ENCODE measurements around the gene CUBN. TPM values are rescaled to one million over a fixed set of nuclear protein-coding genes. Genes with fewer than 3 reads are reported as not detected.

Gene CUBN
- total RNA-seq, 1 experiment from 2014 or later: 0.80 TPM

DNA sequence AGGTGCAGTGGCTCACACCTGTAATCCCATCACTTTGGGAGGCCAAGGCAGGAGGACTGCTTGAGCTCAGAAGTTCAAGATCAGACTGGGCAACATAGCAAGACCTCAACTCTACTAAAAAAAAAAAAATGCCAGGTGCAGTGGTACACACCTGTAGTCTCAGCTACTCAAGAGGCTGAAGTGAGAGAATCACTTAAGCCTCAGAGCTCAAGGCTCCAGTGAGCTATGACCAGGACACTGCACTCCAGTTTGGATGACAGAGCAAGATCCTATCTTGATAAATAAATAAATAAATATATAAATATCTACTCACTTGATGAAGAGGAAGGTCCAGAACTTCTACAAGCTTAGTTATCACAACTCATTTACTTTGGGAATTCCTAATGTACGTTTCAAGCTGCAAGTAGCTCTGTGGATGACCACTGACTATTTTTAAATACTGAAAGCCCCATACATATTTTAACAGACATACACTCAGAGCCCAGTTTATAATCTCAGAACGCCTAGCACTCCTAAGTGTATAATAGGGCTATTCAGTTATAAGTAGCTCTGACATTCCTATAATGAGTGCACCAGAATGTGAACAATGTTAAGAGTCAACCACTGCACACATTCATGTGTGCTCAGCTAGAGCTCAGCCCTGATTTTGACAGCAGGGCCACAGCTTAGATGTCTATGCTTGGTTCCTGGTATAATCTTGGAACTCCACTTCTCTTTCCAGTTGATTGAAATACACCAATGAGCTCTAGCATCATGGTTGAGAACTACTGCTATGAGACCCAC is 119.1 kb downstream of the CUBN start:
- Histone ChIP-seq H3K4me2 (ENCODE audit: low read length) (no peak overlapping the region), H4K20me1 (ENCODE audit: low read length) (no peaks in the 10 kb centered on the region), H3K4me3 (ENCODE audit: low read length) (no peak overlapping the region), H3K27me3 (ENCODE audit: low read length) (no peaks in the 10 kb centered on the region), H3K9ac (ENCODE audit: low read length) (no peak overlapping the region), H3K79me2 (ENCODE audit: low read length) (no peaks in the 10 kb centered on the region), H3K36me3 (ENCODE audit: low read depth, low read length) (no peaks in the 10 kb centered on the region), H3F3A (ENCODE audit: low read length, unreplicated experiment) (no peaks in the 10 kb centered on the region), H3K9me2 (replicated peaks; ENCODE audit: low read length) (no peaks in the 10 kb centered on the region), H2AFZ (ENCODE audit: low read length) (no peak overlapping the region), H3K4me1 (ENCODE audit: insufficient read depth, low read length) (0 out of 2 replicates have a peak, but pooled peaks cover 3% of the 10 kb centered on the region), H3K9me3 (ENCODE audit: low read length) (no peaks in the 10 kb centered on the region), H3K27ac (ENCODE audit: low read length) (no peak overlapping the region)
- TF ChIP-seq EZH2 (IDR thresholded peaks at IDR 0.05; ENCODE audit: low read length, unreplicated experiment): no peak
- TF ChIP-seq EZH2phosphoT487 (IDR thresholded peaks at IDR 0.05; ENCODE audit: borderline replicate concordance, low read length): no peak
- TF ChIP-seq, protein P1, sequence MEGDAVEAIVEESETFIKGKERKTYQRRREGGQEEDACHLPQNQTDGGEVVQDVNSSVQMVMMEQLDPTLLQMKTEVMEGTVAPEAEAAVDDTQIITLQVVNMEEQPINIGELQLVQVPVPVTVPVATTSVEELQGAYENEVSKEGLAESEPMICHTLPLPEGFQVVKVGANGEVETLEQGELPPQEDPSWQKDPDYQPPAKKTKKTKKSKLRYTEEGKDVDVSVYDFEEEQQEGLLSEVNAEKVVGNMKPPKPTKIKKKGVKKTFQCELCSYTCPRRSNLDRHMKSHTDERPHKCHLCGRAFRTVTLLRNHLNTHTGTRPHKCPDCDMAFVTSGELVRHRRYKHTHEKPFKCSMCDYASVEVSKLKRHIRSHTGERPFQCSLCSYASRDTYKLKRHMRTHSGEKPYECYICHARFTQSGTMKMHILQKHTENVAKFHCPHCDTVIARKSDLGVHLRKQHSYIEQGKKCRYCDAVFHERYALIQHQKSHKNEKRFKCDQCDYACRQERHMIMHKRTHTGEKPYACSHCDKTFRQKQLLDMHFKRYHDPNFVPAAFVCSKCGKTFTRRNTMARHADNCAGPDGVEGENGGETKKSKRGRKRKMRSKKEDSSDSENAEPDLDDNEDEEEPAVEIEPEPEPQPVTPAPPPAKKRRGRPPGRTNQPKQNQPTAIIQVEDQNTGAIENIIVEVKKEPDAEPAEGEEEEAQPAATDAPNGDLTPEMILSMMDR (conservative IDR thresholded peaks at IDR 0.05; ENCODE audit: low read depth, low read length): no peak
- ATAC-seq: no peak
- ChIA-PET CTCF (no interaction called here), POLR2A (ENCODE audit: unreplicated experiment) (no interaction called here)
- no peak for DNase-seq
- intact Hi-C loops (cut with micrococcal nuclease): no loop called here
- BruUV-seq (replicated peaks): no TSS peak

DNA sequence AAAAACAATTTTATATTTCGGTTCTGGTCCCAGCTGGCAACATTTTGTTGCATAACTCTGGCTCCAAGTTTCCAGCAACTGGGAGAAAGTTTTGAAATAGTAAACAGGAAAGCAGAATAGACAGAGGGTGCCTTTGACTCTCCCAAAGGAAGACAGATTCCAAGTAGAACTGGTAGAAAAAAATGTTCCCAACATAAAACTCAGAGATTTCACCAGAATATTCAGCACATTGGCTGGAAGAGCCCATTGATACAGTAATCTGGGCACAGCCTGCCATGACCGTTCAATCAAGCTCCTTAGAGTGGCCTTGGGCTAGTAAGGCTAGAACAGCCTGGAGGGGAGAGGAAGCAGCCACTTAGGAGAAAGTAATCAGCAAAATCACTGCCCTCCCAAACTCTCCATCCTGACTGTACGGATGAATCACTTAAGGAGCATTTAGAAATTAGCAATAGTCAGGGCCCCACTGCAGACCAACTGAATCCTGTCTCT is 120.4 kb downstream of the CUBN start:
- no peak overlapping the region for H2AFZ ChIP-seq (ENCODE audit: low read length)
- no peak overlapping the region for H3K27ac ChIP-seq (ENCODE audit: low read length)
- H3K4me2 ChIP-seq (ENCODE audit: low read length): no peak overlapping the region
- DNase-seq (peak; percentile 25), ATAC-seq (peak; percentile 35; the same call in 1 of the 2 replicates)
- ChIA-PET CTCF (no interaction called here), POLR2A (ENCODE audit: unreplicated experiment) (no interaction called here)
- H3K9ac ChIP-seq (ENCODE audit: low read length): no peak overlapping the region
- H3K79me2 ChIP-seq (ENCODE audit: low read length): no peaks in the 10 kb centered on the region
- H3K4me1 ChIP-seq (ENCODE audit: insufficient read depth, low read length): 0 out of 2 replicates have a peak, but pooled peaks cover 3% of the 10 kb centered on the region
- no peaks in the 10 kb centered on the region for H3K36me3 ChIP-seq (ENCODE audit: low read depth, low read length)
- no peaks in the 10 kb centered on the region for H3F3A ChIP-seq (ENCODE audit: low read length, unreplicated experiment)
- H3K4me3 ChIP-seq (ENCODE audit: low read length): no peak overlapping the region
- H3K9me2 ChIP-seq (replicated peaks; ENCODE audit: low read length): no peaks in the 10 kb centered on the region
- H4K20me1 ChIP-seq (ENCODE audit: low read length): no peaks in the 10 kb centered on the region
- TF ChIP-seq EZH2 (IDR thresholded peaks at IDR 0.05; ENCODE audit: low read length, unreplicated experiment): no peak
- no peak for TF ChIP-seq EZH2phosphoT487 (IDR thresholded peaks at IDR 0.05; ENCODE audit: borderline replicate concordance, low read length)
- TF ChIP-seq, protein P1 (conservative IDR thresholded peaks at IDR 0.05; ENCODE audit: low read depth, low read length): no peak
- H3K27me3 ChIP-seq (ENCODE audit: low read length): no peaks in the 10 kb centered on the region
- BruUV-seq (replicated peaks): no TSS peak
- no peaks in the 10 kb centered on the region for H3K9me3 ChIP-seq (ENCODE audit: low read length)
- intact Hi-C loops (cut with micrococcal nuclease): no loop called here

DNA sequence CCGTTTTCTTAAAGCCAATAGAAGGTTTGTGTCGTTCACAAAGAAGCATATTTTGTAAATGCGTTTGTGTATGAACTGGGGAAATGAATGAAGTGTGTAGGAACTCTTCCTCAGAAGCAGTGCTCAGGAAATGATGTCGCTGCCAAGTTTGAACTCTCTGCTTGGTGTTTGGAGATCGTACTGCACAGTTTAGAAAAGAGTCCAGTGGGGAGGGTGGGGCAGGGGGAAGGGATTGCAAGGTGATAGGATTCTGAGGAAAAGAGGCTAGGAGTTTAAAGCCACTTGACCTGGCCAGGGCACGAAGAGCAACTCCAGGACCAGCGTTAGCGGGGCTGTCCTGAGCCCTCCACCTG is 122.2 kb downstream of the CUBN start:
- H3K9ac ChIP-seq (ENCODE audit: low read length): no peak overlapping the region
- intact Hi-C loops (cut with micrococcal nuclease): no loop called here
- ChIA-PET CTCF (no interaction called here), POLR2A (ENCODE audit: unreplicated experiment) (no interaction called here)
- H2AFZ ChIP-seq (ENCODE audit: low read length): no peak overlapping the region
- no peaks in the 10 kb centered on the region for H3F3A ChIP-seq (ENCODE audit: low read length, unreplicated experiment)
- DNase-seq (no peak), ATAC-seq (no peak)
- H3K9me3 ChIP-seq (ENCODE audit: low read length): no peaks in the 10 kb centered on the region
- H3K36me3 ChIP-seq (ENCODE audit: low read depth, low read length): no peaks in the 10 kb centered on the region
- no peak overlapping the region for H3K4me3 ChIP-seq (ENCODE audit: low read length)
- H3K79me2 ChIP-seq (ENCODE audit: low read length): no peaks in the 10 kb centered on the region
- no peaks in the 10 kb centered on the region for H3K27me3 ChIP-seq (ENCODE audit: low read length)
- no TSS peak for BruUV-seq (replicated peaks)
- no peak overlapping the region for H3K4me2 ChIP-seq (ENCODE audit: low read length)
- TF ChIP-seq EZH2 (IDR thresholded peaks at IDR 0.05; ENCODE audit: low read length, unreplicated experiment) (no peak), EZH2phosphoT487 (IDR thresholded peaks at IDR 0.05; ENCODE audit: borderline replicate concordance, low read length) (no peak)
- TF ChIP-seq, protein P1 (conservative IDR thresholded peaks at IDR 0.05; ENCODE audit: low read depth, low read length): no peak
- H3K27ac ChIP-seq (ENCODE audit: low read length): no peak overlapping the region
- H4K20me1 ChIP-seq (ENCODE audit: low read length): no peaks in the 10 kb centered on the region
- 0 out of 2 replicates have a peak, but pooled peaks cover 3% of the 10 kb centered on the region for H3K4me1 ChIP-seq (ENCODE audit: insufficient read depth, low read length)
- no peaks in the 10 kb centered on the region for H3K9me2 ChIP-seq (replicated peaks; ENCODE audit: low read length)
